GM18858 (cell line): ENCODE data around the gene TBX20.
"Not testable (repeated sequence)": the region's sequence is repeated elsewhere in the genome, so short reads cannot be mapped to it uniquely, and the experiment has no call there.

Source experiments
- ATAC-seq: cut with Tn5 transposase; IDR thresholded peaks from one replicate; pipeline ENCODE4 v1.9.1; 2021; ENCODE audit not compliant: unreplicated experiment

The TBX20 gene

DNA sequence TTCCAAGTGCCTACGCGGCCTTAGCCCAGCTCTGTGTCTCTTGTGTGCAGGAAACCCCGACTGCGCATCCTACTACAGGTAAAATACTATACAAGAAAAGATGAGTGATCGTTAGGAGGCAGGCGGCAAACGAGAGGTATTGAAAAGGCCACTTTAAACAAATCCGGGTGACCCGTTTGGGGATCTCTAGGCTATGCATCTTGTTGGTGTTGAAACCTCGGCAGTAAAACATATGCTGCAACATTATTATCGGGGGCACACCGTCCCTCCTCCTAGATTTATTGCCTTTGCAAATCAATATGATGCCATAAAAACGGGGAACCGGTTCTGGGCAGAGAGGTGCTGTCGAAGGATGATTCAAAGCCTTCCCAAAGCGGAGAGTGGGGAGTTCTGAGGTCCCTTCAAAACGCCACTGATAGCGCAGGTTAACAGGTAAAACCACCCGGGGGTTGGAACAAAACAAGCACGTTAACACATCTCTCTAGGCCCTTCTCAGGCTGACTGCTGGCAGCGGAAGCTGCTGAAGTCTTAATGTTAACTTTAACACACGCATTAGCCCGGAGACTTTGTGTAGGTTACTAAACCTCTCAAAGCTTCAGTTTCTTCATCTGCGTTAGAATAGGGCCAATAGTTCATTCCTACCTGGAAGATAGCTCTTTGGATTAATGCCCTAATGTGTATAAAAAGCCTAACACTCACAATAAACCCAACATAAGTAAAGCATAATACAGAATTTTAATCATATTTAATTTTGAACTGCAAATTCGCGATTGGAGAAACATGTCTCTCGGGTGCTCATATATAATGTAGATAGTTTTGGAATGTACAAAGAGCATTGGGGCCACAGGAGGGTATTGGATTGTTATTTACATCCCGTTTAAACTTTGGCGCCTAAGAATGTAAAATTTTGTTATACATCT is 2.6 kb upstream of the TBX20 start:
- no peak for ATAC-seq

DNA sequence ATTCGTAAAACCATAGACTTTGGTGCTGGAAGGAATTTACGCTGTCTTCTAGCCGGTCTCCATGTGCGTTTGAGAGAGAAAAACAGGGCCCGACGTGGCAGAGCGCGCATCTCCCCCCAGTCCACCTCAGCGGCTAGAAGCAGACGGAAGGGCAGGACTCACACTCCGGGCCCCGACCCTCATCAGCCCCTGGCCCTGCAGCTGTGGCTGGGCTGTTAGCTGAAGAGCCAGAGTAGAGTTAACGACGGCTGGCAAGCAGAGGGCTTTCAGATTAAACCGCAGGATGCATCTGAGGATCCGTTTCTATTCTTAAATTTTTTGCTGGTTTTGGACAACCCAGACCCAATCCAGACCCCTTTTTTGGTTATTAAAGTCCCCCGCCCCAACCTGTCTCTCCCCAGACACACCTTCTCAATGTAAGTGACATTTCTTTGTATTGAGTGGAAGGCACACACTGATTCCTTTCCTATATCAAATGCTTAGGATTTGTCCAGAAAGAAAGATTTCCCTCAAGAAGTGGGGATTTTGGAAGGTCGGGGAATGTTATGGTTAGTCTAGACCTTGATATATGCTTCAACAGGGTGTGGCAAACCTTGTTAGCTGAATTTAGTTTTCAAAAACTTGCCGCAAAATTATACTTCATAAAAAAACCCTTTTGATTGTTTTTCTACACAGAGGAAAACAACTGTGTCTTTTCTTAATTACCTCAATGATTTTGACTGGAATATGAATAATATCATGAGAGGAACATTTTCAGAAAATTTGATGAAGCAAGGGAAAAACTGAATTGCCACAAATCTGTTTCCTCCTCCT is 1.7 kb upstream of the TBX20 start:
- no peak for ATAC-seq

DNA sequence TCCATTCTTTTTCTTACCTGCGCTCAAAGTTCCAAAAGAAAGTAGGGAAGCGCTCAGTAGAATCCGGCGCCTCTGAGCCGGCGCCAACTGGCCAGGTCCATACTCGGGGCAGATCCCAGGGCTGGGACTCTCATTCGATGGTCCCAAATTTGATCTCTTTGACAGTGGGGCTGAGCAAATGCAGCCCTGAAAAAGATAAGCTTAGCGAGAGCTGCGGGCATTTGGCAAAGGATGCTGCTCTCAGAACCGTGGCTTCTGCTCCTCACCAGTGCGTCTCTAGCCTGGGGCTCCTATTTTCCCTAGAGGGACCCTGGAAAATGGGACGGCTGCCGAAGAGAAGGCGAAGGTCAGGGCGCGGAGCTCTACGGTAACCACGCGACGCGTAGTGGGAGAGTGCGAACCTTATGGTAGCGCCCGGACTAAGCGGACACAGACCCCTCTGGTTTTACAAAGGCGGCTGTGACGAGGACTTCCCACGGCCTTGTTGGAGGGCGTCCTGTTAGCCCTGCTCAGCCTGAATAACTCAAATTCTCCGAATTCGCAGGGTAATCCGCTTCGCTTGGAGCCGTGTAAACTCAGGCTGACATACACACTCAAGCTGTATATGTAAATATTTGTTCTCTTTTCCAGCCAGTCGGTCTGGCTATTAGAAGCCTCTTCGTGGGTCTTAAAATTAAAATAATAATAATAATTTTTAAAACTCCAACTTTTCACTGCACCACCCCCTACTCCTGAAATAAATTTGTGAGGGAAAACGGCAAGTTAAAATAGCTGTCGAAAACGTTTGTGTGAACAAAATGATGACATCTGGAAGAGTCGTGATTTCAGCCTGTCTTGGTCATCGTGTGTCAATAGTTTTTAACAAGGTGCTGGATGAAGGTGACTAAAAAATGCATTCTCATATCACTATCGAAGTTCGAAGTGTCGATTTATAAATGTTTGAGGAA is 869 bp upstream of the TBX20 start:
- ATAC-seq, result no peak

DNA sequence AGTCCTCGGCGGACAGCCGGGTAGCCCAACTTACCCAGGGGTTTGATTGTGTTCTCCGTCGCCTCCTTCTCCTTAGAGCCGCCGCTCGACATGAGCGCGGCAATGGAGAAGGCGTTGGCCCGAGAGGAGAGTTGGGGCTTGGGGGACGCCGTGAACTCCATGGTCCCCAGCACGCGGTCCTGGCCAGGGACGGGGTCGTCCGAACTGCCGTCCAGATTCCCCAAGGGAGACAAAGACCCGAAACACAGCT is 515 bp downstream of the TBX20 start:
- no peak for ATAC-seq

DNA sequence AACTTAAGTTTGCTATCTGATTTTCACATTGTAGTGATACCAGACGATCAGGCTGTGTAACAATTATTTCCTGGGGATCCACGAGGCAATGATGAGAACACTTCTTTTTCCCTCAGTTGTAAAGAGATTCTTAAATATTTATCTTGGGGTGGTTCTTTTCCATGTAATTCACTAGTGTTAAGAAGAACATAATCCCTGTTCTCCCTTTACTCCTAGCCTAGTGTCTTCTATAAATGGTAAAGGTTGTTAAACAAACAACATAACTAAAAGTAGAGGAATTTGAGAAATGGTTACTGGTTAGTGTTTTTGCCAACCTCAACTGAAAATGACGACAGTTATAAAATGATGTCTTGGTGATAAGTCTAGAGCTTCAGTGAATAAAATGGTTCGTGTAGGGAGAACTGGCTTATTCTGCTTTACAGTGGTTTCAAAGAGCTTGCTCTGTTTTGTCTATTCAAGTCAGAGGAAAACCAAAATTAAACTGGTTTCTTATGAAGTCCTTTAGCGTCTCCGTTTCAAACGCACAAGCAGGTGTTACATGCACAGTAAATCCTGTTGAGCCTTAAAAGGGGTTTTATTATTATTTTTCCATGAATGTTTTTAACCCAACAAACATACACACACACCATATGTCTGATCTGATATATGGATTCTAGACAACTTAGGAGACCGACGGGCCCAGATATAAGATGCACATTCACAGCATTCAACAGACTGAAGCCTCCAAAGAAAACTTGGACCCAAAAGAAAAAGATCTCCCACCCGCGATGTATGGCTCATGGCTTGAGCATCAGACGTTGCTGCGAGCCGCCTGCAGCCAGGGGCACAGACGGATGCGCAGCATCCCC is 1.1 kb downstream of the TBX20 start:
- ATAC-seq, result no peak

DNA sequence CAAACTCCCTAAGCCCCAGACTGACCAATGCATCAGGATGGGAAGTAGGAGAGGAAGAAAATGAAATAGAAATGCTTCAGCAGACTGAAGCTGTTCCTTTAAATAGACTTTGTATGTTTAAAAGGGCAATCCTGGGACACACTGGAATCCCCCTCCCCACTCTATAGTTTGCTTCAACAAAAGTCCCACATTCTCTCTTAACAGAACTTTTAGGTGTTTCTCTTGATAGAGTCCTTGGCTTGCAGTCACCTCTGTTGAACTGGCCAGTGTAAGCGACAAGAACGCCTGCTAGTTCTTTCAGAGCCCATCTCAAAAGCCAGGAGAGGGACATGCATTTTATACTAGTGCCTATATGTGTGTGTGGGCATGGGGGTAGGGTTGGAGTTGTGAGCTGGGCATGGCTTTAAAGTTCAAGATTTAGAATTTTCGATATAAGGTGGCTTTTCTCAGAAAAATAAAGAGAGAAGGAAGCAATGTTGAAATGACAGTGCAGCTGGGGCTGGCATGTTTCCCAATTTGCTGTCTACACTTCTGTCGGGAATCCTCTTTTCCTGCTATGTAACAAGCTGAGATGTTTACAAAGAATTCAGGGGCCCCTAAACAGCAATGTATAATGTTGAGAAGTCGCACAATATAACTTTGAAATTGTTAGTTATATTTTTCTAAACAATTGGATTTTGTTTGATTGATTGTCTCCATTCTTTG is 2.1 kb downstream of the TBX20 start:
- ATAC-seq, result no peak

DNA sequence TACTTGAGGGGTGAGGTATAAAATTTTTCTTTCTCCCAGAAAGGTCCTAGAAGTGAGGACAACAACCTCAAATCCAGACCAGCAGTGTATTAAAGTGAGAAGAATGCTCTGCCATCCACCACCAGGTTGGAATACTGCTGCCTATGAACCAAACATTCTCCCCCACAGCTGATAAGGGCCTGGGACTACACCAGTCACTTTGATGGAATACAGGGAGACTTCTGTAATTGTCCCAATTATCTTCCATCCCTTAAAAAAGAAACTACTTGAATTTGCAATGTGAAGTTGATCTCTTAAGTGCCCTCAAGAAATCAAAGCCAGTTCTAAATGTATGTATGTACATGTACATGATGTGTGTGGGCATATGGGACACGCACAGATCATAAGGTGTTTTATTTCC is 3.0 kb downstream of the TBX20 start:
- ATAC-seq, result no peak

DNA sequence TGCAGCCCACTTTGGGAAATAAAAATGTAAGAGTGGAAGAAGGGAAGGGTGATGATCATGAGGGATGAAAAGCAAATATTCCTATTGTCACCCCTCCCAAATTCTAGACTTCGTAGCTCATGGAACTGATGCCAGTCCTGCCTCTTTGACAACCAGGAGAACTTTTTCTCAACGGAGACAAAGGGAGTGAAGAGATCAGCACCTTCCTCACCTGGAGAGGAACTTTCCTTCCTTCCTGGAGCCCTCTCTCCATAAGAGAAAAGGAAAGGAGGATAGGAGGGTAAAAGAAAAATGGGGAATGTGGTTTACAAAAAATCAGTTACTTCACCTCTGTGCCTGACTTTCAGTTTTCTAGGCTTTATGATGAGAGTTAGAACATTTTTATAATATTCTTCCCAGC is 3.4 kb downstream of the TBX20 start:
- ATAC-seq, result no peak

DNA sequence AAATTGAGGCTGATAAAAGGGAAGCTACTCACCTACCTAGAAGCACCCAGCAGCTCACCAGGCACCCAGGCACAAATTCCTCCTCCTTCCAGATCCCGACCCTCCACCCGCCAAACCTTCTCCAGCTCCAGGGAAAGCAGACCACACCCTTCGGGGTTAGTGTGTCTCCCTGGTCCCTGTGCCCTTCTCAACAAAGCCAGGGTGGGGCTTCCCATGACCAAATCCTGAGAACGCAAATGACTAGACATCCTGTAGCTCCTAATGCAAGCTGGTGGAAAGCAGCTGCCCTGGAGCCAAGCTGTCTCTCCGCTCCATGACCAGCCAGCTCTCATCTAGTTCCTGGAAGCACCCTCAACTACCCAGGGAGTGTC is 4.4 kb downstream of the TBX20 start:
- no peak for ATAC-seq

DNA sequence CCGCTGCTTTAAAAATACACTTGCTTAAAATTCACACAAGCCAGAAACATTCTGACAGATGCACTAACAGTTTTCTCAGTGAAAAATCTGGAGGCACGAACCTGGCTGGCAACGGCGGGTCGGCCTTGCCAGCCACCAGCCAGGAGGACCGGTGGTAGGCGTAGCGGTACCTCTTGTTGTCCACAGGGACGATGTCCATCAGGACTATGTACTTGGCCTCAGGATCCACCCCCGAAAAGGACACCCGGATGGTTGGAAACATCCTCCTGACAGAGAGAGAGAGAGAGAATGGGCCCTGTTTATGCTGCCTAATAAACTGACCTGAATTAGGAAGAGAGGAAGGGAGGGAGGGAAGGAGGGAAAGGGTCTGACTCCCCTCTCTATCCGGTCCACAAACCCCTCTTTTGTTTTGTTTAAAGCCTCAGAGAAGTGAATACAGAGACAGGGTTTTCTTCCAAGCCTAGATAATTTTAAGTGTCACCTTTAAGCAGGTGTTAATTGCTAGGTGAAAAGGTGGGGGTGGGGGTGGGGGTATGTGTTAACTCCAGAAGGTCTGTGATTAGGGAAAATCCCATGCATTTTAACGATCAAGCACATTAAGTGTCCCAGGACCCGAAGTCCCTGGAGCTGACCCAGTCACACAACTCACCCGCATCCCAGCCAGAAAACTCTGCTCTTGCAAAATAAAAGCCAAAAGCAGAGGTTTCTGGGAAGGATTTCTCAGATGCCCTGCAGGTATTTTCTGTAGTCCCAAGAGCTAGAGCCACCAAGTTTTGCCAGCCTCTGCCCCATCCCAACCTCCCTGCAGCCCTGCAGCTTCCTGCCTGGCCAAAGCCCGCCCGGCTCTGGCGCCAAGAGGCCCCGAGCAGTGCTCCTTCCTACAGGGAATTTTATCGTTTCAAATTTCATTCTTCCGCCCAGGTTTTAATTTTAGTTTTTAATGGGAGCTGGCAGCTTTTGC is 5.0 kb downstream of the TBX20 start:
- no peak for ATAC-seq

DNA sequence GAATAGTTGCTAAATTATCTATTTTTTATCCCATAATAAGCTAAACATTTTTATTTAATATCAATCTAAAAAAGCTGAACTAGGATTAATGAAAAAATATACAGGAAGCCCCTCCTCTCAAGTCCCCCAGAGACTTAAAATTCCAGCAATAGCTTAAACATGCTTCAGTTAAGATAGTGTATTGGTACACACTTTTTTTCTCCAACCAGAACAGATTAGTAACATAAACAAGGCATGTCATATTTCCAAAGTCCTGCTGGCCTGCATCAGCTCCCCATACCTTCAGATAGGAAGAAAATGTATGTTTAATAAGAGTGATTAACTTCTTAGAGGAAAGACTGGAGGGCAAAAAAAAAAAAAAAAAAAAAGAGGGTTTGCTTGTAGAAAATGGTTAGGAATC is 7.1 kb downstream of the TBX20 start:
- ATAC-seq, result no peak

DNA sequence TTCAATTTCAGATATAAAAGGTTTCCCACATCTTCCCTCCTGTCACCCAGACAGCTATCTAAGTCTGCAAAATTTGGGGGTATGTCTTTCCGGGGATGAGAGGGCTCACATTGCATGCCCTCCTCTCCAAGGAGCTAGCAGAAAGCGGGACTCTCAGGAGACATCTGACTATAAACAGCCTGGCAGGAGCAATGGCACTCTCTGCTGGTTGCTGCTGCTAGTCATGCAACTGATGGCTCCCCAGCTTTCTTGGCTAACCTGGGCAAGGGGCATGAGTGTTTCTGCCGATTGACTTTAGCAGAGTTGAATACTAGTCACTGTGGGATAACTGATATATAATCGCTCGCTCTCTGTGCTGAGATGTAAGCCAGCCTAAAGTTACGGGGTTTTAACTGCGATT is 12.0 kb downstream of the TBX20 start:
- no peak for ATAC-seq

DNA sequence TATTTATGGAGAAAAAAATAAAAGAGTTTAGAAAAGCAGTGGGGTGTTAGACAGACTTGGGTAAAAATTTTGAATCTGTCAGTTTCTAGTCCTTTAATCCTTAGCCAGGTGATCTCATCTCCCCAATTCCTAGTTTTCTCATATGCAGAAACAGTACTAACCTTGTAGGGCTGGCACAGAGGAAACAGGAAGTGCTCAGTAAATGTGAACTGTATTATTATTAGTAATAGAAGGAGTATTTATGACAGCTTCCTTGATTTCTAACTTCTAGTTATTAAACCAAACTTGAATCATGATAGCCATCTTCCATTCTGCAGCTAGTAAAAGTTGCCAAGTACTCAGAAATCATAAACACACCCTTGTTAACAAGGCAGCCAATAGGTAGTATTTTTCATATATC is 12.5 kb downstream of the TBX20 start:
- ATAC-seq, result no peak

DNA sequence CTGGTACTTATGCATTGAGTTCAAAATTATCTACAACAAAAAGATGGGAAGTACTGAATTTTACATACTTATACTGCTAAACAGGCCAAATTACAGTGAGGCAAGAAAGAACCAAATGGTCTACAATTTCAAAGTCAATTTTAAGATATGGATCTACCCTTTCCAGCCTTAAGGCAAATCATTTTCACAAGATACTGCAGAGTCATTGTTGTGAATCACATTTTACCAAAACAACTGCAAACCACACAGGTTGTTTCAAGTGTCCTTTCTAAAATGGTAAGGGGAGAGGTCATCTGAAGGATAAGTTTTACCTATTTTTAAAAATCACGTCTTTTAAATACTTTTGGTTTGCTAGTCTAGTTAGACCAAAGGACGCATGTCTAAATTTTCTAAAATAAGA is 12.9 kb downstream of the TBX20 start:
- not testable (repeated sequence) for ATAC-seq

DNA sequence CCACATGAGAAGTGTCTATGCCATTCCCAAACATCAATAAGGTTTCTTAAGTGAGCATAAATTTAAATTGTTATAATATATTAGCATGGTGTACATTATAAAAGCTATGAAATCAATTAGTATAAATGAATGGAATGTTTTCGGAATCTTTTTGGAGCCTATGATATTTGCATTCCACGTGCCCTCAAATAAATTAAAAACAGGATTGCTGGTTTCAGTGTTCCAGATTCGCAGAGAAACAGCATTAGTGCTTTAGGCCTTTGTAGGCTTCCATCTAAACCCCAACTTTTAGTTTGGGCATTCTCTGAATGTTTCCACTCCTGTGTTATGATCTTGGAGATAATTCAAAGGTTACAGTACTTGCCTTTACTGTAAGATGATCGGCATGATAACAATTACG is 15.4 kb downstream of the TBX20 start:
- not testable (repeated sequence) for ATAC-seq

DNA sequence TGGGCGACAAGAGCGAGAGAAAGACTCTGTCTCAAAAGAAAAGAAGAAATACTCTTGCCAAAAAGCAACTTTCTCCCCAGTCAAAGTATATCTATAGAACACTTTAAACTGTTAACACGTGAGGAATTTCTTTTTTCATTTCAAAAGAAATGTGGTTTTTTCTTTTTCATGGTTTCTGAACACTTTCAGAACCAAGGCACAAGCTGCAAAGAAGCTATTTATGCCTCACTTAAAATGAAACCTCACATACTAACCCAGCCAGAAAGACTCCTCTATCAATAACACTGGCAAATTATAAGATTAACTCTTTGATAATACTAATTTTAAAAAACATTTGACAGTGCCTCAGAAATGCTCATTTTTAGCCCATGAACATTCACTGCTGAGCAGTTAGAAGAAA is 20.9 kb downstream of the TBX20 start:
- no peak for ATAC-seq

DNA sequence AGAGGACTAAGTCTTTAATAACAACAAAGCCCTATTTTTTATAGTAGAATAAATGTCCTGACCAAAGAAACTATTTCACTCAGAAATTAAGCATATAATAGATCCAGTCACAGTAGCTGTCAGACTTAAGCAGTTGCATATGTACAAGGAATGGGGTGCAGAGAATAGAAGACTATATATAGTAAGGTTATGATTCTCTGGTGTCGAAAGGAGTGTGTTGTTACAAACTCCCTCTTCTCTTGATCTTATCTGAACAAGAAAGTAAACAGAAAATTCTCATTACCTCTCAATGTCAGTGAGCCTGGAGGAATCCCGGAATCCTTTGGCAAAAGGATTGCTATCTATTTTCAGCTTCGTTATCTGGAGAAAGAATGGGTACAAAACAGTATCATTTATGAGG is 22.7 kb downstream of the TBX20 start:
- not testable (repeated sequence) for ATAC-seq

DNA sequence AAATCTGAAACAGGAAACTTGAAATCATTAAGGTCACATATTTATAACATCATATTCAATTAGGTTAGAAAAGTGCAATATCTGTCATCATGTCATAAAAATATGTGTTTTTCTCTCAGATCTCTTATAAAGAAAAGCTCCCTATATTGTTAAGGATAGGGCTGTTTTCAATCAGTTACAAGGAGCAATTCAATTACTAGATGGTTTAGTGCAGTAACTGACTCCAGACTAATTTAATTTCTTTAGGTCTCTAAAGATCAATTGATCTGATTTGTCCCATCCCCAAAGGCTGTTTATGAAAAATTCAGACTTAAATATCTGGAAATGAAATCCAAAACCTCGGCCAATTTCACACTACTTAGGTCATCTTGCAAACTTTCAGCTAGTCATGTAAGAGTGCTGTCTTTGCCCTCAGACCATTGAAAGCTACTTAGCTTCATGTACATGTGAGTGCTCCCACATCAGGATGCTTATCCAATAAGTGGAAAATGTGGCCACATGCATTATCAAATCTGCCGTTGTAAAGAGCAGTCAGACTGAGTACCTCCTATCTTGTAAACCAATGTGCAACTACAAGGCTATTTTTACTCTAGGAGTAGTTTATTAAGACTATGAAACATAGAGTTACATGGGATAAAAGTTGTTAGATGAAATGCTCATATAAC is 24.7 kb downstream of the TBX20 start:
- not testable (repeated sequence) for ATAC-seq
